KBM-7 (cell line): Measurements from ENCODE around the gene MYO5B.
"Not testable (repeated sequence)": the region's sequence is repeated elsewhere in the genome, so short reads cannot be mapped to it uniquely, and the experiment has no call there.

ENCODE experiments used
- DNase-seq: peaks from one replicate; pipeline ENCODE4 v3.0.0-alpha.2; 2015
- in situ Hi-C: fragments of 300-500 bp; cut with MboI; formaldehyde crosslinking; loops from 2 replicates; pipeline ENCODE4 v1.14.3; 2020; ENCODE audit warnings: low sequenced_read_pairs, low pct_unique_long_range_greater_than_20kb, mixed read lengths

MYO5B gene

DNA sequence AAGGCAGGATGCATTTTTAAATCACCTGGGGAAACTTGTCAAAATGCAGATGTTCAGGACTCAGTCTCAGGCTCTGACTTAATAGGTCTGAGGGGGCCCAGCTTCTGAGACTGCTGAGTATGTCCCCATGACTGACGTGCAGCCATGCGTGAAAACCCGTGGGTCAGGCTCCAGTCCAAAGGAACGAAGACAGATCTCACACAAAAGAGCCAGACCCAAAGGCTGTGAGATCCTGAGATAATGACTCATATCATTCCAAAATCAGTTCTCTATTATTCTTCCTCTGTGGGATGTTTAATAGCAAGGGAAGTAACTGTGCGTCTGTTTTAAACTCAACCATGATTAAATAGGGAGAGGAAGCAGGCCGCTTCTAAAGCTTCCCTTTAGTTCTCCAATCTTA lies 274.2 kb downstream of the MYO5B start:
- no peak for DNase-seq
- in situ Hi-C loops = no loop called here

DNA sequence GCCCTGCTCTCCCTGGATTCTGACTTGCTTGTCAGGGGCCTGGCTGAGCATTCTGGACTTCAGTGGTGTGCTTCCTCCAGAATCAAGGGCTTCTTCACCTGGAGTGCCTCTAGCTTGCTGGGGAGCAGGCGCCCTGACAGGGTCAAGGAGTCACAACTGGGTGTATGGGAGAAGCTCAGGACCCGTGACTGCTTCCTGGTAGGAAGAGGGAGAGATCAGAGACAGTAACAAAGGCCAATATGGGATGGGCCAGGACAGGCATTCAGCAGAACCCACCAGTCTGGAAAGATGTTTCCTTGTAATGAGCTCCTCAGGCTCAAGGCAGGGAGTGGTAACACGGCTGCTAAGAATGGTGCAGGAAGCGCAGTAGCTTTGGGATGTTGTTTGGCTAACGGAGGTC lies 277.2 kb downstream of the MYO5B start:
- in situ Hi-C loops = no loop called here
- no peak for DNase-seq

DNA sequence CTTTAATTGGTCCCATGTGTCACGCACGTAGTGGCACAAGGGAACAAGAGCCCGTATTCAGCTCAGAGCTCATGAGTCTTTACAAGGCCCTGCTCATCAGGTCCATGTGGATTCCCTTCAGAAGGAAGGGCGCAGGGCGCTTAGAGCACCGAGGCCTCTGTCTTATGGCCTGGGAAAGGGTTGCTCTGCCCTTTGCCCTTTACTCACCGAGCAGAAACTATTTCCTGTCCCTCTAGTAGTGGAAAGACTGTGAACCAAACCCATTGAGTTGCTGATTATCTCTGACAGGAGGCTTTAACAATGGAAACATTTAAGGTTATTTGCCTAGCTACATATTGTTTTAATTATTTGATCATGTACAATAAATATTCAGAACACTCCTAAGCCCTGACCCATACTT lies 279.6 kb downstream of the MYO5B start:
- in situ Hi-C loops = no loop called here

DNA sequence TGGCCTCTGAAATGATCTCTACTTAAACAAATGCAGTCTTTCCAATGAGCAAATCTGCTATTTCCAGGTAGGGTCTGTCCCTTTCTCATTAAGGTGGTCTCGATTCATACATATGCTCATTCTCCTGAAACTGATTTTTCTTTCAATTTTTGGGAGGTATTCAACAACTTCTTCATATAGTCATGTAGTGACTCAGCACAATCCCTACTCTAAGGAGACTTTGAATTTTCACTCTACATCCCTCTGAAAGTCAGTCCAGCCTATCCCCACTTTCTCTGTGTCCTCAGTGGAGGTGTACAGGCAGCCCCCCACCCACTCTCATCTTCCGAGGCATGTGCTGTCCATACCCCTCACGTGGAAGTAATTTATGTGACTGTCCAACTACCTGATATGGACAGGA lies 281.7 kb downstream of the MYO5B start:
- in situ Hi-C loops = no loop called here
- no peak for DNase-seq

More for the DNA sequence above, 279.6 kb downstream of the MYO5B start:
- DNase-seq = no peak

DNA sequence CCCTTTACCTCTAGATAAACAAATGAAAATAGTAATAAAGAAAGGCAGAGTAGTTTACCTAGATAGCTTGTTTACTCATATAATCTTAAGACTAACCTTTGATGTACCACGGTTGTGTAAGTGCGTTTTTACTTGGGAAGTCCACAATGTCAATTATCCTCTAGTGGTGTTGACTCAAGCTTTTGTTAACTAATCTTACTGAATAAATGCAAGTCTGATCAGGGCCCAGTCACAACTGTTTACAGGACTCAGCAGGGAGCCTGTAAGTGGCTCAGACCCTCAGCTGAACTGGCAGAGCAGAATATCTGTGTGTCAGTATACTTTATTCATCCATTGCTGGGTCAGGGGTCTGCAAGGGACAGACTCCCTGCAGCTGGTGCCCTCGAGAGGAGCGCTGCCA lies 283.5 kb downstream of the MYO5B start:
- DNase-seq = no peak

GRCh38 chr18:49910986-49911385 lies 284.0 kb downstream of the MYO5B start:
- in situ Hi-C loops = no loop called here
- no peak for DNase-seq

More for the DNA sequence above, 283.5 kb downstream of the MYO5B start:
- in situ Hi-C loops = no loop called here

DNA sequence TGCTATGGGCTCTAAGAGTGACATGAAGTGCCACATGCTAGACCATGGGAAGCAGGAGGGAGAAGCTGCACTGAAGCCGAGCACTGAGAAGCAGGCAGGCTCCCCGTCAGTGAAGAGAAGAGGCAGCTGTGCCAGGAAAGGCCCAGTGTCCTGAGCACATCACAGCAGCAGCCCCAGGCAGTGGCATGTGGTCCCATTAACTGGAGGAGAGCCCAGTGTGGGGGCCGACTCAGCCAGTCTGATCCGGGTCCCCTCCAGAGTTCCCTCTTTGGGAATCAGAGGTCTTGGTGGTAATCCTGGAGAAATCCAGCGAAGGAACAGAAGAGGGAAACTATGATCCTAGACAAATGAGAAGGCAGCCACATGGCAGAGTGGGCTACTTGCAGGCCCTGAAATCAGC lies 284.9 kb downstream of the MYO5B start:
- no peak for DNase-seq

DNA sequence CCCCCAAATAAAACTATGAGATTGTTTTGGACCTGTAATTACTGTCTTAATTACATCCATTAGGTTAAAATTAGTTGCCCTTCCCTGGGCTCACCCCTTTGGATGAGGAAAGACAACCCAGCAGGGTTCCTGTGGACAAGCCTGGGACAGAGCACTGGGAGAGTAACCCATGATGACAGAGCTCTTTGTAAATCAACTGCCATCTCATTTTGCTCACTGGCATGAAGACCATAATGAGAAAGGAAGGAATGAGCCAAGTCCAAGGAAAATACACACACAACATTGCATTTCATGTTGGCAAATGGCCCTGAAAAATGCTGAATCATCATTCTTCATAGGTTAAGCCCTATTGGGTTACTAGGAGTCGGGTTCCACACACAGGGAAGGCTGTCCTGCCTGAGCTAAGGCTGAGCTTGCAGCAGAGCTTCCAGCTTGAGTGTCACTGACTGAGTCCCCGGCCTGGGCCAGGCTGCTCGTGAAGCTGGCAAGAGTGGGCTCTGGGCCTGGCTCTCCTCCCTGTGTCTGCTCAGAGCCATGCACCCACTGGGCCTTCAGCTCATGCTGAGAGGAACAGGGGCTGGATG lies 287.5 kb downstream of the MYO5B start:
- in situ Hi-C loops = no loop called here
- no peak for DNase-seq

More for the DNA sequence above, 284.9 kb downstream of the MYO5B start:
- in situ Hi-C loops = no loop called here

GRCh38 chr18:49905771-49906170 lies 289.2 kb downstream of the MYO5B start:
- in situ Hi-C loops = no loop called here
- no peak for DNase-seq

- in situ Hi-C loops = no loop called here
- no peak for DNase-seq
Observed at GRCh38 chr18:49904871-49905555, 289.9 kb downstream of the MYO5B start.

DNA sequence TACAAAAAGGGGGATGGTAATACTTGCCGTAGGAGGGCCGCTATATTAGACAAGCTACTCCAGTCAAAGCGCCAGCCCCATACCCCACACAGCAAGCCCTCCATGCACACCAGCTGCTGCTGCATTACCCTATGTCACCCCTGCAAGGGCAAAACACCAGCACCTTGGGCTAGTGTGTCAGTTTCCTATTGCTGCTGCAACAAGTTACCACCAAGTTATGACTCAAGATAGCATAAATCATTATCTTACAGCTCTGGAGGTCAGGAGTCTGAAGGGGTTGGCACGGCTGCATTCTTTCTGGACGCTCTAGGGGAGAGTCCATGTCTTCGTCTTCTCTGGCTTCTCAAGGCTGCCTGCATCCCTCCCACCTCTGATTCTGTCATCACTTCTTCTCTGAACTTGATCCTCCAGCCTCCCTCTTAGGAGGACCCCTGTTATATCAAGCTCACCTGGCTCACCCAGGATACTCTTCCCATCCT lies 293.0 kb downstream of the MYO5B start:
- in situ Hi-C loops = no loop called here
- DNase-seq = no peak

- in situ Hi-C loops = no loop called here
- DNase-seq = no peak
Observed at GRCh38 chr18:49899657-49900330, 295.2 kb downstream of the MYO5B start.

- peak; percentile 58 for DNase-seq
- in situ Hi-C loops = no loop called here
Observed at GRCh38 chr18:49898421-49898820, 296.5 kb downstream of the MYO5B start.

GRCh38 chr18:49894517-49895226 lies 300.3 kb downstream of the MYO5B start:
- in situ Hi-C loops = no loop called here
- DNase-seq = no peak

DNA sequence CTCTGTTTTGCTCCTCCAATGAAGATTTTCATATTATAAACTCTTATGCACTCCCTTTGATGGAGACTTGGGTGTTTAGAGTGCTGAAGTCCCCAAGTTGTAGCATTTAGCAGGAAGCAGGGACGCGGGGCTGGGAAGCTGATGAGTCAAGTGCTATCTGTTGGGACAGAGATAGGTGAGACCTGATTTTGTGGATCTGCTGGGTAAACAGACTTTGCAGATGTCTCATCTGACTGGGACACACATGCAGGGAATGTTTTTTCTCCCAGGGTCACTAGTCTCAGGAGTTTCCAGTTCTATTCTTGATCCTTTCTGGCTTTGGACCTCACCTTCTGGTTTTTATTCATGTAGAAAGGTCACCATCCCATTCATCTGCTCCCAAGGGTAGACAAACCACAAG lies 301.9 kb downstream of the MYO5B start:
- DNase-seq = no peak
- in situ Hi-C loops = no loop called here

DNA sequence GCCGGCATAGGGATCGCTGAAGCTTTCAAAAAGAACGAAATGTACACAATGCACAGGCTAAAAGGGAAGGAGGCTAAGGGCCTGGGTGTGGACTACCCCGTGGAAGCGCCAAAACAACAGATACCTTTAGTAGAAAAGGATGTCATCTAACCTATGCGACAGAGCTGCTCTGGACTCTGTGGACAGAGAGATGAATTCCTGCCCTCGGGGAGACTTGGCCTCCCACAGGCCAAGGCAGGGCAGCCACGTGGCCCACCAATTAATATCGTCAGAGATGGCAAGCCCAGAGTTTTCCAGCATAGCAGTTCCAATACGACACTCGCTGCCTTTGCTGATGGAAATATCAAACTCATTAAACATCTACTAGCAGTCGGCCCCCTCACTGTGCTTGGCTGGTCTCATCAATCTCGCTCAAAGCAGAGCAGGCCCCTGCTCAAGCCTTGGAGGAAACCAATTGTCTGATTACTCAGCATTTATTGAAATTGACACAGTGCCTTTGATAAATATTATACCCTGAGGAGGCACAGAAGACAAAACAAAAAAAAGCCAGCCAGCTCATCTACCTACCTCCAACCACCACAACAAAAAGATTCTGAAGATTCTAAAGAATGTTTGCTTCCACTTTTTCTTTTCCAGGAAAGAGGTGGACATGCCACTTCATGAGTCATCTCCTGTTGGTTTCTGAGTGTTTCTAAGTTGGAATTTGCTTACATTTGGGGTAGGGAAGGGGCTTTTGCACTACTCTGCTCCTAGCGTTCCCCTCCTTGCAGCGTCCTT lies 302.6 kb downstream of the MYO5B start:
- in situ Hi-C loops = no loop called here

GRCh38 chr18:49890041-49890440 lies 304.9 kb downstream of the MYO5B start:
- in situ Hi-C loops = no loop called here
- no peak for DNase-seq

More for the DNA sequence above, 302.6 kb downstream of the MYO5B start:
- no peak for DNase-seq

DNA sequence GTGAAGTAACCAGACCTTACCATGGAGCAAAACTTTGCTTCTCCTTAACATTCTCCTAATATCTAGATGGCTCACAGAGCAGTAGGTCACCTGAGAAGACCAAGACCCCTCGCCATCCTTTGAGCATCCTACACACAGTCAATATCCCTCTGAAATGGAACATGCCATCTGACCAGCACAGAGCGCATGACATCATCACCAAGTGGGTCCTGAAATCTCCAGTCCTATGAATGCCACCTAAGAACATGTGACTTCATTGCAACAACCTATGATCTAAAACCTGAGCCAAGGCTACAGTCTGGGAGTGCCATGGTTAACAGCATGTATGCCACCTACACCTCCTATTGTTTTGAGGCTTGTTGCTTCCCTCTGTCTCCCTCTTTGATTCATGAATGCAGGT lies 305.4 kb downstream of the MYO5B start:
- in situ Hi-C loops, DNase-seq: not testable (repeated sequence)
